ENCODE results near the gene EXOSC10.
"Not testable (repeated sequence)": the region's sequence is repeated elsewhere in the genome, so short reads cannot be mapped to it uniquely, and the experiment has no call there.

The EXOSC10 gene

DNA sequence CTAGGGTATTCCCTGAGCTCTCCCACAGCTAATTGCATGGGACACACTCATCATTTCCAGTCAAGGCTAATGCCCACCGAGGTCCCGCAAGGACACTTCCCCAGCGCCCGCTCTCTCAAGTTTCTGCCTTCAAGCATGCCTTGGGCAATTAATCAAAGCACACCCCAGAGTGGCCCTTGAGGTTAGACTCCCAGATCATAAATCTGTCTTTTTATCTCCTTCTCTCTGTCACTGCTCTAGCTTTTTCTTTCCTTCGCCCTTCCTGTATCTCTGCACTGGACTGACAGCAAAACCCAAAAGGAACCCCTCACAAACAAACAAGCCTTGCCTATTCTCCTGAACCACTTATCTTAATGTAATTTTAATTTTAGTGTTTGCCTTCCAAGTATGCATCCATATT lies 7.9 kb upstream of the EXOSC10 start:
- Histone ChIP-seq H3K56ac (ENCODE audit: low read length) (no peak overlapping the region), H2BK15ac (replicated peaks; ENCODE audit: low read depth) (no peak overlapping the region), H3K36me3 (ENCODE audit: control insufficient read depth, insufficient read depth, low read length) (peaks cover 8% of the 10 kb centered on the region), H4K5ac (ENCODE audit: low read length) (no peak overlapping the region), H3K27me3 (ENCODE audit: insufficient read depth, low read length, poor library complexity) (no peaks in the 10 kb centered on the region), H2AK5ac (ENCODE audit: low read length) (no peak overlapping the region), H3K4me2 (ENCODE audit: low read length) (no peak overlapping the region), H3K4me1 (ENCODE audit: control insufficient read depth, low read depth, low read length) (no peaks in the 10 kb centered on the region), H4K8ac (ENCODE audit: low read depth, low read length) (no peak overlapping the region), H3K79me1 (ENCODE audit: low read length) (no peaks in the 10 kb centered on the region), H3K23ac (ENCODE audit: low read length) (no peak overlapping the region), H3K4me3 (ENCODE audit: low read length) (no peak overlapping the region), H3K4ac (ENCODE audit: low read depth, low read length) (no peak overlapping the region), H3K27ac (ENCODE audit: low read depth, low read length) (no peak overlapping the region), H2BK120ac (ENCODE audit: low read depth, low read length) (no peak overlapping the region), H3K18ac (ENCODE audit: low read length) (no peak overlapping the region), H3K9ac (ENCODE audit: low read length) (no peak overlapping the region), H2BK5ac (ENCODE audit: low read length) (no peak overlapping the region), H3K79me2 (ENCODE audit: control insufficient read depth, insufficient read depth, low read length) (no peaks in the 10 kb centered on the region)
- WGBS (ENCODE audit: extremely low coverage, insufficient coverage, low lambda C conversion rate), result no CpG with 5 or more reads among the region's 5 CpGs
- no peak for DNase-seq

DNA sequence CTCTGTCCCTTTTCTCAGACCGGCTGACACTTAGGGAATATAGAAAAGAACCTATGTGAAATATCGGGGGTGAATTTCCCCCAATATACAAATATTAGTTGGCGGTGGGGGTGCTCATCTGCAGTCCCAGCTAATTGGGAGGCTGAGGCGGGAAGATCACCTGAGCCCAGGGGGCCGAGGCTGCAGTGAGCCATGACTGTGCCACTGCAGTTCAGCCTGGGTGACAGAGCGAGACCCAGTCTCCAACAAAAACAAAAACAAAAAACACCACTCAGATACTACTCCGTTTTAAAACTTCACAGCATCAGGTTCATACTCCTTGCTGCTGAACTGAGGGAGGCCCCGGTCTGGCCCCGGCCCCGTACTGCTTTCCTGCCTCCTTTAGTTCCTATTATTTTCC lies 5.9 kb upstream of the EXOSC10 start:
- no peaks in the 10 kb centered on the region for H3K79me1 ChIP-seq (ENCODE audit: low read length)
- no peak overlapping the region for H2AK5ac ChIP-seq (ENCODE audit: low read length)
- no peak overlapping the region for H2BK5ac ChIP-seq (ENCODE audit: low read length)
- no peaks in the 10 kb centered on the region for H3K27me3 ChIP-seq (ENCODE audit: insufficient read depth, low read length, poor library complexity)
- H3K36me3 ChIP-seq (ENCODE audit: control insufficient read depth, insufficient read depth, low read length), result peaks cover 8% of the 10 kb centered on the region
- H3K4ac ChIP-seq (ENCODE audit: low read depth, low read length), result no peak overlapping the region
- no peak overlapping the region for H3K4me3 ChIP-seq (ENCODE audit: low read length)
- no peak overlapping the region for H4K8ac ChIP-seq (ENCODE audit: low read depth, low read length)
- H3K18ac ChIP-seq (ENCODE audit: low read length), result no peak overlapping the region
- no peaks in the 10 kb centered on the region for H3K79me2 ChIP-seq (ENCODE audit: control insufficient read depth, insufficient read depth, low read length)
- no peak for DNase-seq
- H3K27ac ChIP-seq (ENCODE audit: low read depth, low read length), result no peak overlapping the region
- no peak overlapping the region for H3K4me2 ChIP-seq (ENCODE audit: low read length)
- WGBS (ENCODE audit: extremely low coverage, insufficient coverage, low lambda C conversion rate), result no CpG with 5 or more reads among the region's 10 CpGs
- no peak overlapping the region for H2BK15ac ChIP-seq (replicated peaks; ENCODE audit: low read depth)
- H3K9ac ChIP-seq (ENCODE audit: low read length), result no peak overlapping the region
- H4K5ac ChIP-seq (ENCODE audit: low read length), result no peak overlapping the region
- H3K4me1 ChIP-seq (ENCODE audit: control insufficient read depth, low read depth, low read length), result no peaks in the 10 kb centered on the region
- no peak overlapping the region for H3K56ac ChIP-seq (ENCODE audit: low read length)
- H2BK120ac ChIP-seq (ENCODE audit: low read depth, low read length), result no peak overlapping the region
- H3K23ac ChIP-seq (ENCODE audit: low read length), result no peak overlapping the region

DNA sequence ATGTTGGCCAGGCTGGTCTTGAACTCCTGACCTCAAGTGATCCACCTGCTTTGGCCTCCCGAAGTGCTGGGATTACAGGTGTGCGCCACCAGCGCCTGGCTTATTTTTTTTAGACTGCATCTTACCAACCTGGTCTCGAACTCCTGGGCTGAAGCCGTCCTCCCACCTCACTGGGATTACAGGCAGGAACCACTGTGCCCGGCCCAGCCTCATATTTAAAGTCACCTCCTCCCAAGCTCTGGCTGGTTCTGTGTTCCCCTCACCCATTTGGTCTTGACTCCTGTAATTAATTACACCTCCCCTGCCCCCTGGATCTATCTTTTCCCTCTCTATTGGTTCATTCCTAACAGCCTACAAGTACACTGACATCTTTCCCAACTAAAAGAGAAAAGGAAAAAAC lies 1.7 kb upstream of the EXOSC10 start:
- Histone ChIP-seq H2AK5ac (ENCODE audit: low read length) (no peak overlapping the region), H2BK15ac (replicated peaks; ENCODE audit: low read depth) (no peak overlapping the region), H3K27ac (ENCODE audit: low read depth, low read length) (no peak overlapping the region), H3K79me2 (ENCODE audit: control insufficient read depth, insufficient read depth, low read length) (peaks cover 15% of the 10 kb centered on the region), H2BK120ac (ENCODE audit: low read depth, low read length) (no peak overlapping the region), H4K5ac (ENCODE audit: low read length) (no peak overlapping the region), H3K23ac (ENCODE audit: low read length) (no peak overlapping the region), H3K27me3 (ENCODE audit: insufficient read depth, low read length, poor library complexity) (no peaks in the 10 kb centered on the region), H3K18ac (ENCODE audit: low read length) (no peak overlapping the region), H3K4me3 (ENCODE audit: low read length) (no peak overlapping the region), H3K79me1 (ENCODE audit: low read length) (peaks cover 6% of the 10 kb centered on the region), H3K4me2 (ENCODE audit: low read length) (no peak overlapping the region), H3K4ac (ENCODE audit: low read depth, low read length) (no peak overlapping the region), H3K4me1 (ENCODE audit: control insufficient read depth, low read depth, low read length) (no peaks in the 10 kb centered on the region), H3K36me3 (ENCODE audit: control insufficient read depth, insufficient read depth, low read length) (peaks cover 3% of the 10 kb centered on the region), H3K9ac (ENCODE audit: low read length) (no peak overlapping the region), H4K8ac (ENCODE audit: low read depth, low read length) (no peak overlapping the region), H2BK5ac (ENCODE audit: low read length) (no peak overlapping the region), H3K56ac (ENCODE audit: low read length) (no peak overlapping the region)
- no CpG with 5 or more reads among the region's 6 CpGs for WGBS (ENCODE audit: extremely low coverage, insufficient coverage, low lambda C conversion rate)
- no peak for DNase-seq

DNA sequence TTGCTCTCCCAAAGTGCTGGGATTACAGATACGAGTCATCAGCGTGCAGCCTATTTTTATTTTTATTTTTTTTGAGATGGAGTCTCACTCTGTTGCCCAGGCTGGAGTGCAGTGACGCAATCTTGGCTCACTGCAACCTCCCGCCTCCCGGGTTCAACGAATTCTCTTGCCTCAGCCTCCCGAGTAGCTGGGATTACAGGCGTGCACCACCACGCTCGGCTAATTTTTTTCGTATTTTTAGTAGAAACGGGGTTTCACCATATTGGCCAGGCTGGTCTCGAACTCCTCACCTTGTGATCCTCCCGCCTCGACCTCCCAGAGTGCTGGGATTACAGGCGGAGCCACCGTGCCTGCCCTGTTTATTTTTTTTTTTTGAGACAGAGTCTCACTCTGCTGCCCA lies 1.1 kb upstream of the EXOSC10 start:
- H3K27me3 ChIP-seq (ENCODE audit: insufficient read depth, low read length, poor library complexity); H4K8ac ChIP-seq (ENCODE audit: low read depth, low read length); H2AK5ac ChIP-seq (ENCODE audit: low read length); H3K18ac ChIP-seq (ENCODE audit: low read length); H3K4me1 ChIP-seq (ENCODE audit: control insufficient read depth, low read depth, low read length); H3K4me2 ChIP-seq (ENCODE audit: low read length); H3K23ac ChIP-seq (ENCODE audit: low read length); DNase-seq; H3K27ac ChIP-seq (ENCODE audit: low read depth, low read length); H2BK120ac ChIP-seq (ENCODE audit: low read depth, low read length); H3K4me3 ChIP-seq (ENCODE audit: low read length); H2BK15ac ChIP-seq (replicated peaks; ENCODE audit: low read depth); H3K4ac ChIP-seq (ENCODE audit: low read depth, low read length); H3K56ac ChIP-seq (ENCODE audit: low read length); H4K5ac ChIP-seq (ENCODE audit: low read length); H3K36me3 ChIP-seq (ENCODE audit: control insufficient read depth, insufficient read depth, low read length); H2BK5ac ChIP-seq (ENCODE audit: low read length); H3K79me1 ChIP-seq (ENCODE audit: low read length); H3K9ac ChIP-seq (ENCODE audit: low read length): not testable (repeated sequence)
- H3K79me2 ChIP-seq (ENCODE audit: control insufficient read depth, insufficient read depth, low read length), result peaks cover 15% of the 10 kb centered on the region
- no CpG with 5 or more reads among the region's 17 CpGs for WGBS (ENCODE audit: extremely low coverage, insufficient coverage, low lambda C conversion rate)

DNA sequence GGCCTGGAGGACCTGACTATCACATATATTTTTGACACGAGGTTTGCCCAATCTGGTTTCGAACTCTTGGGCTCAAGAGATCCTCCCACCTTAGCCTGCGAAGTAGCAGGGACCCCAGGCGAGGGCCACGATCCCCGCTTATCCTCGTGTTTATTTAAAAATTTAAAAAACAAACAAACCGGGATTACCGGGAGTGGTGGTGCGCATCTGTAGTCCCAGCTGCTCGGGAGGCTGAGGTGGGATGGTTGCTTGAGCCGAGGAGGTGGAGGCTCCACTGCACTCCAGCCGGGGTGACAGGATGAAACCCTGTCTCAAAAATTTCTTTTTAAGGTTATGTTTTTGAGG lies 452 bp upstream of the EXOSC10 start:
- Histone ChIP-seq H3K27ac (ENCODE audit: low read depth, low read length) (no peak overlapping the region), H3K18ac (ENCODE audit: low read length) (peak overlapping the region; percentile 8), H2BK15ac (replicated peaks; ENCODE audit: low read depth) (no peak overlapping the region), H2AK5ac (ENCODE audit: low read length) (no peak overlapping the region), H4K5ac (ENCODE audit: low read length) (no peak overlapping the region), H3K23ac (ENCODE audit: low read length) (no peak overlapping the region), H3K4ac (ENCODE audit: low read depth, low read length) (peak overlapping the region; percentile 37), H2BK120ac (ENCODE audit: low read depth, low read length) (no peak overlapping the region), H3K27me3 (ENCODE audit: insufficient read depth, low read length, poor library complexity) (no peaks in the 10 kb centered on the region), H3K56ac (ENCODE audit: low read length) (peak overlapping the region; percentile 81), H3K4me3 (ENCODE audit: low read length) (no peak overlapping the region), H3K9ac (ENCODE audit: low read length) (peak overlapping the region; percentile 50), H3K4me1 (ENCODE audit: control insufficient read depth, low read depth, low read length) (no peaks in the 10 kb centered on the region), H2BK5ac (ENCODE audit: low read length) (no peak overlapping the region), H3K79me1 (ENCODE audit: low read length) (peaks cover 6% of the 10 kb centered on the region), H3K4me2 (ENCODE audit: low read length) (peak overlapping the region; percentile 15), H4K8ac (ENCODE audit: low read depth, low read length) (peak overlapping the region; percentile 81), H3K36me3 (ENCODE audit: control insufficient read depth, insufficient read depth, low read length) (peaks cover 3% of the 10 kb centered on the region), H3K79me2 (ENCODE audit: control insufficient read depth, insufficient read depth, low read length) (peaks cover 15% of the 10 kb centered on the region)
- no CpG with 5 or more reads among the region's 13 CpGs for WGBS (ENCODE audit: extremely low coverage, insufficient coverage, low lambda C conversion rate)
- DNase-seq, result no peak

DNA sequence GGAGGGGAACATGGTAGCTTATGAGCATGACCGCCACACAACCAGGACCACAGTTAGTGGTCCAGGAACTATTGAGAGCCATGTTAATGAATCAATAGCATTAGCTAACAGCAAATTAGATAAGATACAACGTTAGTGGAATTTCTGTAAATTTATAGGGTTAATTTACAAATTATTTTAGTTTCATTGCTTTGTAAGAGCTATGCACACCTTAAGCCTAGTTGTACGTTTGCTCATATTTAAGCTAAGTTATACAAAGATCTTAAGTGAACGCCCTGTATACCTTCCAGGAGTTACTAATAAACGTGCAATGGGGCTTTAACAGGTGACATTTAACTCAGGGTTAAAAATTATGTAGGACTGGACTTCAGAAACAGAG lies 749 bp downstream of the EXOSC10 start:
- Histone ChIP-seq H3K79me2 (ENCODE audit: control insufficient read depth, insufficient read depth, low read length) (peaks cover 15% of the 10 kb centered on the region), H2BK120ac (ENCODE audit: low read depth, low read length) (no peak overlapping the region), H3K36me3 (ENCODE audit: control insufficient read depth, insufficient read depth, low read length) (peaks cover 3% of the 10 kb centered on the region), H3K4me3 (ENCODE audit: low read length) (peak overlapping the region; percentile 99), H3K4me2 (ENCODE audit: low read length) (peak overlapping the region; percentile 39), H3K27me3 (ENCODE audit: insufficient read depth, low read length, poor library complexity) (no peaks in the 10 kb centered on the region), H3K4ac (ENCODE audit: low read depth, low read length) (no peak overlapping the region), H3K27ac (ENCODE audit: low read depth, low read length) (no peak overlapping the region), H3K56ac (ENCODE audit: low read length) (peak overlapping the region; percentile 98), H3K18ac (ENCODE audit: low read length) (no peak overlapping the region), H2BK15ac (replicated peaks; ENCODE audit: low read depth) (no peak overlapping the region), H3K23ac (ENCODE audit: low read length) (no peak overlapping the region), H2AK5ac (ENCODE audit: low read length) (no peak overlapping the region), H3K79me1 (ENCODE audit: low read length) (peaks cover 6% of the 10 kb centered on the region), H3K4me1 (ENCODE audit: control insufficient read depth, low read depth, low read length) (no peaks in the 10 kb centered on the region), H4K8ac (ENCODE audit: low read depth, low read length) (no peak overlapping the region), H2BK5ac (ENCODE audit: low read length) (no peak overlapping the region), H4K5ac (ENCODE audit: low read length) (no peak overlapping the region), H3K9ac (ENCODE audit: low read length) (peak overlapping the region; percentile 99)
- no CpG with 5 or more reads among the region's 5 CpGs for WGBS (ENCODE audit: extremely low coverage, insufficient coverage, low lambda C conversion rate)
- peak; percentile 2 for DNase-seq

Data from mesendoderm (in vitro differentiated cells).